ENCODE measurements around the gene MYCBP2. TPM values are rescaled to one million over a fixed set of nuclear protein-coding genes. Genes with fewer than 3 reads are reported as not detected.

MYCBP2 gene
- total and polyA plus RNA-seq, 10 donors = 55.2 to 251 (median 200) TPM

GRCh38 chr13:77171451-77171850 lies 155.4 kb downstream of the MYCBP2 start:
- H3K4me1 ChIP-seq = no peaks in the 10 kb centered on the region
- peaks cover 14 to 100% (median 89%) of the 10 kb centered on the region in 6 donors for H3K36me3 ChIP-seq
- no peaks in the 10 kb centered on the region for H3K9me3 ChIP-seq
- intact Hi-C loops (cut with DNase I; ENCODE audit: low total_unique reads) = no loop called here
- no peak for DNase-seq
- H3K27ac ChIP-seq = no peak overlapping the region
- TF ChIP-seq POLR2AphosphoS5 (IDR thresholded peaks at IDR 0.05) (no peak), CTCF (IDR thresholded peaks at IDR 0.05 in 8 of 11, conservative IDR thresholded peaks at IDR 0.05 in 3 of 11) (no peak), POLR2A (IDR thresholded peaks at IDR 0.05) (no peak)
- no peak overlapping the region for H3K4me3 ChIP-seq
- no peaks in the 10 kb centered on the region for H3K27me3 ChIP-seq (replicated peaks in 1 of 7)
- 95 to 99% (median 96%) methylated on average over 2 of the region's 2 CpGs for WGBS, 5 donors

- Histone ChIP-seq H3K27me3 (replicated peaks in 1 of 7) (no peaks in the 10 kb centered on the region), H3K4me3 (no peak overlapping the region), H3K4me1 (no peaks in the 10 kb centered on the region), H3K27ac (no peak overlapping the region), H3K36me3 (peaks cover 9 to 100% (median 94%) of the 10 kb centered on the region in 6 donors), H3K9me3 (no peaks in the 10 kb centered on the region)
- 93 to 97% (median 96%) methylated on average over 6 of the region's 6 CpGs for WGBS, 5 donors
- intact Hi-C loops (cut with DNase I; ENCODE audit: low total_unique reads) = no loop called here
- no peak for TF ChIP-seq POLR2AphosphoS5 (IDR thresholded peaks at IDR 0.05)
- TF ChIP-seq CTCF (IDR thresholded peaks at IDR 0.05 in 8 of 11, conservative IDR thresholded peaks at IDR 0.05 in 3 of 11) = no peak
- no peak for TF ChIP-seq POLR2A (IDR thresholded peaks at IDR 0.05)
- no peak for DNase-seq
Observed at GRCh38 chr13:77168237-77168636, 158.7 kb downstream of the MYCBP2 start.

- Histone ChIP-seq H3K4me1 (no peaks in the 10 kb centered on the region), H3K27me3 (replicated peaks in 1 of 7) (no peaks in the 10 kb centered on the region), H3K4me3 (no peak overlapping the region), H3K9me3 (no peaks in the 10 kb centered on the region), H3K36me3 (peaks cover 0 to 98% (median 62%) of the 10 kb centered on the region in 6 donors), H3K27ac (no peak overlapping the region)
- TF ChIP-seq POLR2AphosphoS5 (IDR thresholded peaks at IDR 0.05) (no peak), CTCF (IDR thresholded peaks at IDR 0.05 in 8 of 11, conservative IDR thresholded peaks at IDR 0.05 in 3 of 11) (no peak), POLR2A (IDR thresholded peaks at IDR 0.05) (no peak)
- 90 to 100% (median 95%) methylated on average over 1 of the region's 1 CpG for WGBS, 5 donors
- no peak for DNase-seq
- intact Hi-C loops (cut with DNase I; ENCODE audit: low total_unique reads) = no loop called here
Observed at GRCh38 chr13:77150651-77151050, 176.2 kb downstream of the MYCBP2 start.

- H3K27me3 ChIP-seq (replicated peaks in 1 of 7) = no peaks in the 10 kb centered on the region
- H3K36me3 ChIP-seq = peaks cover 0 to 100% (median 77%) of the 10 kb centered on the region in 6 donors
- no peak overlapping the region for H3K4me3 ChIP-seq
- no peak for DNase-seq
- no peak for TF ChIP-seq CTCF (IDR thresholded peaks at IDR 0.05 in 8 of 11, conservative IDR thresholded peaks at IDR 0.05 in 3 of 11)
- TF ChIP-seq POLR2A (IDR thresholded peaks at IDR 0.05) = no peak
- TF ChIP-seq POLR2AphosphoS5 (IDR thresholded peaks at IDR 0.05) = no peak
- H3K4me1 ChIP-seq = no peaks in the 10 kb centered on the region
- H3K27ac ChIP-seq = no peak overlapping the region
- no peaks in the 10 kb centered on the region for H3K9me3 ChIP-seq
- WGBS, 5 donors = 75 to 100% (median 91%) methylated on average over 1 of the region's 1 CpG
- intact Hi-C loops (cut with DNase I; ENCODE audit: low total_unique reads) = no loop called here
Observed at GRCh38 chr13:77143431-77143830, 183.5 kb downstream of the MYCBP2 start.
